CD4-positive, alpha-beta T cell treated with Interleukin-4 for 1 hour (primary cell): ENCODE results near the gene ENKD1.
A peak's percentile ranks its signal among the peaks of the same experiment; 100 is the strongest.
"Not testable (repeated sequence)": the region's sequence is repeated elsewhere in the genome, so short reads cannot be mapped to it uniquely, and the experiment has no call there.

Experiments used
- DNase-seq, 2 donors: peaks; one replicate each; pipeline ENCODE4 v3.0.0-alpha.2; 2020 to 2022

The ENKD1 gene

GRCh38 chr16:67666559-67667452 is at the start of gene ENKD1, which contains the start of gene C16orf86:
Gene ENKD1 (minus strand): TSS chr16:67666750. CDS start chr16:67666442, 308 bp downstream.
Gene C16orf86 (plus strand): TSS chr16:67666814. CDS start chr16:67666971, 157 bp downstream.
- DNase-seq = peak; percentile 85 to 88

DNA sequence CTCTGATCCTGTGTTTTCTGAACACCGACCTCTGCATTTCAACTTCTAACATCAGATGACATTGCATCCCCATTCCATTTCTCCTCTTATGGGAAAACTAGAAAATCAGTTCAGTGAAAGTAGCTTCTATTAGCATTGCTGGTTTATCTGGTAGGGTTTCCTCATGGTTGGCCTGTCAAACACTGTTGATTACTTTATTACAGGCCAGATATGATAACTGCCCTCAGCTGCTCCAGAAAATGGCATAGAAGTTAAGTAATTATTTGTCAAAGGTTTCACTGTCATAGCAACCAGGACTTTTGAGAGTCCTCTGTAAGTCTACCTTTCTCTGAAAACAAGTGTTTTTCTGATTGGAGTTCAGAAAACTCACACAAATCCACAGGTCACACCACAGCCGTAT is 49.5 kb upstream of the ENKD1 start:
- DNase-seq = no peak

GRCh38 chr16:67714522-67714921 is 48.0 kb upstream of the ENKD1 start:
- no peak for DNase-seq

- no peak for DNase-seq
These were observed 47.2 kb upstream of the ENKD1 start for GRCh38 chr16:67713647-67714273.

DNA sequence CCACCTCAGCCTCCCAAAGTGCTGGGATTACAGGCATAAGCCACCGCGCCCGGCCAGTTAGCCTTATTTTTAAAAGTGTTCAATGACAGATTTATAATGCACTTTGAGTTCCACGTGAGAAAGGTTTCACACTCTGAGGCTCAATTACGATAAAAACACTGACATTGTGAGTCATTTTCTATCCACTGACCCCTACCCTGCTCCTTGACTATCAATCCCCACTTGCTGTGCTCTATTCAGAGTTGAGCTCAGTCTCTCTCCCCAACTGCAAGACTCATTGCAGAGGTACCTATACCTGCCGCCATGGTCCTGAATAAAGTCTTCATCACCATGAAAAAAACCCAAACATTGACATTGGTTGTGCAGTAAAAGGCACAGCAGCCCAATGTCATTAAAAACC is 44.1 kb upstream of the ENKD1 start:
- DNase-seq = no peak

- DNase-seq = no peak
These were observed 42.5 kb upstream of the ENKD1 start for GRCh38 chr16:67709050-67709449.

DNA sequence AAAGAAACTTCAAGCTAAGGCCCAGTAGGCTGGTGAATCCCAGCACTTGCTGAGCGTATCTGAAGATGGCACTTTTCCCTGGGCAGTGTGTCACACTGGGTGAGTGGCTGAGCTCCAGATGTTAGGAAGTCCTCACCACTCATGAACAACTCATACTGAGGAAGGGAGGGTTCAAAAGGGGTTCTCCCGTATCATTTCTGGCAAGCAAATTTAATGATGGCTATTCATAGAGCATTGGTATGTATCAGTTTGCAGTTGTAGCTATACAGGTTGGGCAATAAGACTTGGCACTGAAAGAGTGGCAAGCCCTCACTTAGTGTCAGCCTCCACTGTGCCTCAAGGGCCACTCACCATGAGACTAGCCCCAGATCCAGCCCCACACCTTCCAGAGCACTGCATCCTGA is 41.8 kb upstream of the ENKD1 start:
- DNase-seq = no peak

DNA sequence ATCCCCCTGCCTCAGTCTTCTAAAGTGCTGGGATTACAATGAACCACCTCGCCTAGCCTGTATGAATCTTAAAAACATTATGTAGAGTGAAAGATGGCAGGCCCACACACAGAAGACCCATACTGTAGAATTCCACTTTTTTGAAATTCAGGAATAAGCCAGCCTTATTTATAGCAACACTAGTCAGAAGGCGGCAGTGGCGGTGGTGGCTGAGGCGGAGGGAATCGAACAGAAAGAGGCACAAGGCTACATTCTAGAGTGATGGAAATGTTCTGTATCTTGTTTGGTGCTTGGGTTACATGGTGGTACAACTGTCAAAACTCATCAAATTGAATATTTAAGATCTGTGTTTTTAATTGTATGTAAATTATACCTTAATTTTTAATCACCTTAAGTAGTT is 41.2 kb upstream of the ENKD1 start:
- DNase-seq = no peak

- no peak for DNase-seq
These were observed 40.7 kb upstream of the ENKD1 start for GRCh38 chr16:67707210-67707609.

DNA sequence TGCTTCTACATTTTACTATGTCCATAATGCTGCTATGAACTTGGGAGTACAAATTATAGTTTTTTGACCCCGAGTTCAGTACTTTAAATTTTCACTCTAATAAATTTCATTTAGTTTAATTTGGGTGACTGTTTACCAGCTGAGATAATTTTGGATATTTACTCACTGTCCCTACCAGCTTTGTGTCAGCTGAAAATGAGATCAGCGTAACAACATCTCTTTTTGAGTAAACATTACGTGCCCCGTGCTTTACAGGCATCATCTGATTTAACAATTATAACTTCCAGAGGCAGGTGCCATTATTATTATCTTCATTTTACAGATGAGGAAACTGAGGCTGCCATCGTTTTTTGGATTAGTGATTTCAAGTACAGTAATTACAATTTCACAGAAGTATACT is 37.6 kb upstream of the ENKD1 start:
- no peak for DNase-seq

GRCh38 chr16:67703626-67704025 is 37.1 kb upstream of the ENKD1 start:
- peak in 1 of 2 donors; percentile 8 for DNase-seq

DNA sequence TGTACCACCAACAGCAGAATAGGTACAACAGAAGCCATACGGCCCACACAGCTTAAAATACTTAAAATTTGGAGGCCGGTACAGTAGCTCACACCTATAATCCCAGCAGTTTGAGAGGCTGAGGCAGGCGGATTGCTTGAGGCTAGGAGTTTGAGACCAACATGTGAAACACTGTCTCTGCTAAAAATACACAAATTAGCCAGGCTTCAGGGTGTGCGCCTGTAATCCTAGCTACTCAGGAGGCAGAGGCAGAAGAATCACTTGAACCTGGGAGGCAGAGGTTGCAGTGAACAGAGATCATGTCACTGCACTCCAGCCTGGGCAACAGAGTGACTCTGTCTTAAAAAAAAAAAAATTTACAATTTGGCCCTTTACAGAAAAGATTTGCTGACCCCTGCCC is 35.6 kb upstream of the ENKD1 start:
- no peak for DNase-seq

DNA sequence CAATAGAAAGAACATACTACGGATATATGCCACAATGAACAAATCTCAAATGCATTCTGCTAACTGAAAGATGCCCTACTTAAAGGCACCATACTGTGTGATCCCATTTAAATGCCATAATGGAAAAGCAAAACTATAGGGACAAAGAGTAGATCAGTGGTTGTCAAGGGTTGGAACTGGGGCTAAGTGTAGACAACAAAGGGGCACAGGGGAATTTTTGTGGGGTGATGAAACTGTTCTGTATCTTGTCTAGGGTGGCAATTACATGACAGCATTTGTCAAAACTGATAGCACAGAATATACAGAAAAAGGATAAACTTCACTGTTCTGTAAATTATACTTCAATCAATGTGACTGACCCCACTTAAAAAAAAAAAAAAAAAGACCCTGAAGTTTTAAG is 34.9 kb upstream of the ENKD1 start:
- DNase-seq = no peak

- no peak for DNase-seq
These were observed 32.7 kb upstream of the ENKD1 start for GRCh38 chr16:67699265-67699664.

DNA sequence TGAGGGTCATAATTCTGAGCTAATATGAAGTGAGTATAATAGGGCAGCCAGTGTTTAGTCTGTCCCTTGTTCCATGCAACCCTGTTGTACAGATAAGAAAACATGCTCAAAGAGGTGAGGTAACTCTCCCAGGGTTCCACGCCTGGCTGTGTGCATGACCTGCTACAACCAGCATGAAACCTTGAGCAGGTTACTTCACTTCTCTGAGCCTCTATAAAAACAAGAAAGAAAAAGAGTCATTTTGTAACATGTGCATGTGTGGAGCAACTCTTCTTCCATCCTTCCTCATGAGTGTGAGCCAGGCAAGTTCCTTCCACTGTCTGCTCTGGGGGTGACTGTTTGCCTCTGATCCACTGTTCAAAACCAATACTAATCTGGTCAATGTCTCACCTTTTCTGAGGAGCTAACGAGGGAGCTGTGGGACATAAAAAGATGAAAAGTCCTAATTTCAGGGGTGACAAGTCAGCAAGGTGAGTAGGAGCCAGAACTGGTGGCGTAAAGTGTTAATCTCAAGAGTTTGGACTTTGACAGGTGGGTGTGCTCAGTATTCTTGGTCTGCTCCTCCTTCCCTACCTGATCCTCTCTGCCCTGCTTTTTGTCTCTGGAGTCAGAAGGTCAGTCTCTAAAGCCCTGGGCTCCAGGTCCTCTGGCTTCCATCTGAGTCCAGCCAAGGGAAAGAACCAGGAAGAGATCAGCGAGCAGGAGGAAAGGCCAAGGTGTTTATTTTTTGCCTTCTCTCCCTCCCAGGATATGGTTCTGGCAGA is 31.1 kb upstream of the ENKD1 start:
- DNase-seq = no peak

GRCh38 chr16:67694611-67695010 is 28.1 kb upstream of the ENKD1 start:
- no peak for DNase-seq

- DNase-seq = not testable (repeated sequence)
These were observed 27.2 kb upstream of the ENKD1 start for GRCh38 chr16:67693517-67694285.

DNA sequence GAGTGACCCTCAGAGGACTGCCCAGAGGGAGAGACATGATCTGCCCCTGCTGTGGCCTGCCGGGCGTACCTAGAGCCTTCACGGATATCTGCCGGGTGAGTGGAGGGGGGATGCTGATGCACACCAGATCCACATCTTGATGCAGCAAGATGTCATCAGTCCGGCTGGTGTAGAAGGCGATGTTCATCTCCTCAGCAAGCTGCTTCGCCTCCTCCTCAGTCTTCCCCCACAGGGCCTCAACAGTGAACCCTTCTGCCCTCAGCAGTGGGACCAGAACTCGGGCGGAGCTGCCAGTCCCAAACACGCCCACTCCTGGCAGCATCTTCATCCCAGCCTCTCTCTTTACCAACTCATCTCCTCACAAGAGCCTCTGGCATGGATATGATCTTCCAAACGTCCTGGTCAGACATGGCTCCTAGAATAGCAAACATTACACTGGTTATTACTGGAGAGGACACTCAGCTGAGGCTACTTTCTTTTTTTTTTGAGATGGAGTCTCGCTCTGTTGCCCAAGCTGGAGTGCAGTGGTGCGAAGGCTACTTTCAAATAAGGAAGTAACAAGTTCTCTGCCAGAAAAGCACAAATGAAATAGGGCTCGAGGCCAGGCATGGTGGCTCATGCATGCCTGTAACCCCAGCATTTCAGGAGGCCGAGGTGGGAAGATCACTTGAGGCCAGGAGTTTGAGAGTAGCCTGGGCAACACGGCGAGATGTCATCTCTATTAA is 19.0 kb upstream of the ENKD1 start:
- no peak for DNase-seq

DNA sequence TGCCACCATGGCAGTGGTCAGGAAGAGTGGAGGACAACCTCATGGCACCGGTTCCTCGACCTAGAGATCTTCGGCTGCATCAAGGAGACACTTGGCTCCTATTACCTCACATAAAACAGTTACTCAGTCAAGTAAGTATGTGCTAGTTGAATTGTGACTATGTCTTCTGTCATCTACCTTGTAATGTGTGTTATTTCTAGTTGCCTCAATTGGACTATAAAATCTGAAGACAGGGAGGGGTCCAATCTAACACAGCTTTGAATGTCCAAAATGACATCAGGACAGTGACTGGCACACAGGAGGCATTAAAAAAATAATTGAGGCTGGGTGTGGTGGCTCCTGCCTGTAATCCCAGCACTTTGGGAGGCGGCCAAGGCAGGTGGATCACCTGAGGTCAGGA is 17.2 kb upstream of the ENKD1 start:
- DNase-seq = no peak

- DNase-seq = no peak
These were observed 13.7 kb upstream of the ENKD1 start for GRCh38 chr16:67679935-67680897.
